Measurements from ENCODE around the gene WDFY1. TPM values are rescaled to one million over a fixed set of nuclear protein-coding genes. Genes with fewer than 3 reads are reported as not detected.

Gene WDFY1
- total and polyA plus RNA-seq, 12 donors, result 7.8 to 45.2 (median 32.5) TPM

DNA sequence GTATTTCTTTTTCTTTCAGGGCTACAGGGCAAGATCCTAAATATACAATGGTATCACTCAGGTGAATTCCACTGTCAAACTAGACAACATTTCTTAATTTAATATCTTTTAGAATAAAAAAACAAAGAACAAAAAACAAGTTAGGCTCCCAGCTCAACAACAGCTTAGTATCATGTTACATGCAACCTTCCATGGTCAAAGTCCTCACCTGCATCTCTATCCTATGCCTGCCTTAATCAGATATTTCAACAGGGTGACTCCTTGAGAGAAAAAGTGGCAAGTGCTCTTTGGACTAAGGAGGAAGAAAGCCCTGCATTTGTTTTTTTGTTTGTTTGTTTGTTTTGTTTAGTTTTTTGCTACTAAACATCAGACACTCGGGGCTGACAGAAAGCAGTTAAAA lies 50.2 kb downstream of the WDFY1 start:
- Histone ChIP-seq H3K9me3 (replicated peaks in 1 of 3) (no peaks in the 10 kb centered on the region), H3K36me3 (replicated peaks in 1 of 2) (peaks cover 0 to 35% of the 10 kb centered on the region in 2 donors), H3K4me1 (replicated peaks in 1 of 2) (peaks cover 0 to 8% of the 10 kb centered on the region in 2 donors), H3K27ac (no peak overlapping the region), H3K4me3 (no peak overlapping the region), H3K27me3 (no peaks in the 10 kb centered on the region)
- intact Hi-C loops (cut with DNase I), result no loop called here
- TF ChIP-seq CTCF (IDR thresholded peaks at IDR 0.05) (no peak), POLR2A (IDR thresholded peaks at IDR 0.05) (no peak)
- 100% methylated on average over 1 of the region's 1 CpG for WGBS, 4 donors
- DNase-seq, result no peak

DNA sequence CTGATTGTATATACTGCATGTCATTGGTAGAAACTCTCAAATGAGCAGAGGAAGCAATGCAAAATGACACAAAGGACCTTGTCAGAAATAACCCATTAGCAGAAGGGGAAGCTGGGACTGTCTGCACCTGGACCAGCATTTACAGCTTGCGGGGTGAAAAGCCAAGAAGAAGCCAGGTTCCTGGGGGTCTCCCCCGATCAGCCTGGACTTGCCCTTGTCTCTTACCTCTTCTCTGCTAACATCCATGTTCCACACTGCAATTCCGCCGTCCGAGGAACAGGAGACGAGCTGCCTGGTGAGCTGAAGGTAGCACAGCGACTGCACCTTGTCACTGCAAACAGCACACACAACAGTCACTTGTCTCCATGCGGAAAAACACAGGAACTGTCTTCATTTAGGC lies 51.1 kb downstream of the WDFY1 start:
- TF ChIP-seq CTCF (IDR thresholded peaks at IDR 0.05) (no peak), POLR2A (IDR thresholded peaks at IDR 0.05) (no peak)
- H3K36me3 ChIP-seq (replicated peaks in 1 of 2), result peaks cover 0 to 33% of the 10 kb centered on the region in 2 donors
- peaks cover 0 to 8% of the 10 kb centered on the region in 2 donors for H3K4me1 ChIP-seq (replicated peaks in 1 of 2)
- H3K9me3 ChIP-seq (replicated peaks in 1 of 3), result no peaks in the 10 kb centered on the region
- H3K4me3 ChIP-seq, result no peak overlapping the region
- intact Hi-C loops (cut with DNase I), result no loop called here
- H3K27me3 ChIP-seq, result no peaks in the 10 kb centered on the region
- 92 to 97% (median 96%) methylated on average over 8 of the region's 8 CpGs for WGBS, 4 donors
- no peak for DNase-seq
- no peak overlapping the region for H3K27ac ChIP-seq

DNA sequence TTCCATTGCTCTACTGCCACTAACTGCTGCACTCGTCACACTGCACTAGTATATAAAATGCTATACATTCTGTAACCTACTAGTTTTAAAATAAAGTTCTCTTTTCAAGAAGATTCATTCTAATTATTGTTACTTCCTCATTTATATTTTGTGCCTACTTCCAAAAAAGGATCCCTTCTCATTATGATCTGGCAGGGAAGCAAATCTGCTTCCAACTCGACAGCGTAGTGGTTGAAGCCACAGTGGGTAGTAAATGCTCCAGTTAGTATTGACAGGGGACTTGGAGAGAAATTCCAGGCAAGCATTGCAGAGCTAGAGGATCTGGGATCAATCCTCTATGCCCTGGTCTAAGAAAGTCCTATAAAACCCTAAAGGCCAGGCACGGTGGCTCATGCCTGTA lies 54.4 kb downstream of the WDFY1 start:
- no peaks in the 10 kb centered on the region for H3K9me3 ChIP-seq (replicated peaks in 1 of 3)
- intact Hi-C loops (cut with DNase I), result no loop called here
- peaks cover 0 to 23% of the 10 kb centered on the region in 2 donors for H3K36me3 ChIP-seq (replicated peaks in 1 of 2)

DNA sequence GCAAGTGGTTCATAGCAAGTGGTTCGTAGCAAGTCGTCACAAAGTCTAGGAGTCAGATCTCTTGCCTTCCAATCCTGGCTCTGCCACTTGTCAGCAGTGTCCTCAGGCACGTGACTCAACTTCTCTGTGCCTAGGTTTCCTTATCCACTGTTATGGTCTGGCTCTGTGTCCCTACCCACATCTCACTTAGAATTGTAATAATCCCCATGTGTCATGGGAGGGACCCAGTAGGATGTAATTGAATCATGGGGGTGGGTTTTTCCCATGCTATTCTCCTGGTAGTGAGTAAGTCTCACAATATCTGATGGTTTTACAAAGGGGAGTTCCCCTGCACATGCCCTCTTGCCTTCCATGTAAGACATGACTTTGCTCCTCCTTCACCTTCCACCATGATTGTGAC lies 55.9 kb downstream of the WDFY1 start:
- Histone ChIP-seq H3K4me3 (no peak overlapping the region), H3K9me3 (replicated peaks in 1 of 3) (no peaks in the 10 kb centered on the region), H3K27ac (no peak overlapping the region), H3K4me1 (replicated peaks in 1 of 2) (no peaks in the 10 kb centered on the region), H3K36me3 (replicated peaks in 1 of 2) (peaks cover 0 to 24% of the 10 kb centered on the region in 2 donors), H3K27me3 (no peaks in the 10 kb centered on the region)
- no peak for TF ChIP-seq CTCF (IDR thresholded peaks at IDR 0.05)
- no peak for TF ChIP-seq POLR2A (IDR thresholded peaks at IDR 0.05)
- no peak for DNase-seq
- intact Hi-C loops (cut with DNase I), result no loop called here
- WGBS, 4 donors, result 94 to 100% (median 98%) methylated on average over 3 of the region's 3 CpGs

More for the DNA sequence above, 54.4 kb downstream of the WDFY1 start:
- TF ChIP-seq POLR2A (IDR thresholded peaks at IDR 0.05) (no peak), CTCF (IDR thresholded peaks at IDR 0.05) (no peak)
- H3K27ac ChIP-seq, result no peak overlapping the region
- 60 to 69% (median 61%) methylated on average over 4 of the region's 4 CpGs for whole genome bisulfite sequencing, 4 donors
- H3K4me3 ChIP-seq, result no peak overlapping the region
- no peaks in the 10 kb centered on the region for H3K4me1 ChIP-seq (replicated peaks in 1 of 2)
- no peak for DNase-seq
- H3K27me3 ChIP-seq, result no peaks in the 10 kb centered on the region

Measured in adrenal gland (tissue), 12 donors.